ENCODE results near the gene PC. TPM values are rescaled to one million over a fixed set of nuclear protein-coding genes. Genes with fewer than 3 reads are reported as not detected.

PC gene
- total and polyA plus RNA-seq, 2 experiments from 2014 or later, result 18.3 to 21.7 TPM

GRCh38 chr11:66985508-66986177 is 27.5 kb upstream of the PC start (continued):
- TF ChIP-seq CTCF (conservative IDR thresholded peaks at IDR 0.05; ENCODE audit: low read depth in 2 of 2) (no peak), REST (IDR thresholded peaks at IDR 0.05; ENCODE audit: unreplicated experiment) (no peak), CREB1 (CRISPR knock-in tag; IDR thresholded peaks at IDR 0.05; ENCODE audit: low read depth) (no peak), POLR2AphosphoS5 (IDR thresholded peaks at IDR 0.05; ENCODE audit: low read depth) (no peak), ZNF331 (CRISPR knock-in tag; IDR thresholded peaks at IDR 0.05; ENCODE audit: low read depth) (no peak), JUNB (IDR thresholded peaks at IDR 0.05; ENCODE audit: unreplicated experiment) (no peak), ETS1 (IDR thresholded peaks at IDR 0.05) (no peak), EZH2 (IDR thresholded peaks at IDR 0.05; ENCODE audit: low read depth, unreplicated experiment) (no peak), STAT1 (IDR thresholded peaks at IDR 0.05; ENCODE audit: unreplicated experiment) (no peak)

DNA sequence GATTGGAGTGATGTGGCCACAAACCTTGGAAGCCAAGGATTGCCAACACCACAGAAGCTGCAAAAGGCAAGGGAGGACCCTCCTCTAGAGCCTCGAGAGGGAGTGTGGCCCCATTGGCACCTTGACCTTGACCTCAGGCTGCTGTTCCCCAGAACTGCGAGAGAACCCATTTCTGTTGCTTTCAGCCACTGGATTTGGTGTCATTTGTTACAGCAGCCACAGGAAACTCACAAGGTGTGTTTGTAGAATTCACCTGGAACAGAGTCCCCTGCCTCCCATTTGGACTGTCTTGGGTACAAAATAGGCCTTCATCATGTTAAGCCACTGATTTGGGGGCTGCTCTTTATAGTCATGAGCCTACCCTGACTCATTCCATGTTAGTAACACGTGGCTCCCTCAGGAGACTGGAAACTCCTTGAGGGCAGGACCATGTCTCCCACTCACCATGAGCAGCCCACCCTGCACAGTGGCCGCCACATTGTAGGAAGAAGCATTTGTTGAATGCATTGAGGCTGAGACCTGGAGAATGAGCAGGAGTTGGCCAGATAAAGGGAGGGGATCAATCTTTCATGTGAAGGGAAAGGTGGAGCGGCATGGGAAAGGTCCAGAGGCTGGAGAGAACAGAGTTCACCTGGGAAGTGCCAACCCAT is 25.2 kb upstream of the PC start:
- Mint-ChIP-seq H3K9me3 (peaks cover 11% of the 10 kb centered on the region), H3K27me3 (ENCODE audit: insufficient read depth, low read depth, poor library complexity) (peaks cover 15% of the 10 kb centered on the region), H3K27ac (no peak overlapping the region), H3K4me1 (peaks cover 29% of the 10 kb centered on the region), H3K36me3 (ENCODE audit: low read depth) (peaks cover 8% of the 10 kb centered on the region), H3K4me3 (no peak overlapping the region)
- Histone ChIP-seq H3K4me1 (ENCODE audit: insufficient read depth) (peaks cover 10% of the 10 kb centered on the region; the same call in 1 of the 2 replicates), H3K4me2 (no peak overlapping the region), H3F3A (replicated peaks; ENCODE audit: low read depth) (no peaks in the 10 kb centered on the region), H3K36me3 (ENCODE audit: insufficient read depth) (no peaks in the 10 kb centered on the region), H3K27me3 (ENCODE audit: insufficient read depth) (no peaks in the 10 kb centered on the region), H4K20me1 (replicated peaks; ENCODE audit: insufficient read depth) (no peaks in the 10 kb centered on the region), H3K4me3 (no peak overlapping the region), H3K9me2 (ENCODE audit: insufficient read depth) (no peaks in the 10 kb centered on the region), H3K79me2 (replicated peaks; ENCODE audit: insufficient read depth) (no peaks in the 10 kb centered on the region), H2AFZ (no peak overlapping the region), H3K27ac (ENCODE audit: low read depth) (no peak overlapping the region)
- DNase-seq (ENCODE audit: low spot score), result no peak
- ATAC-seq, result no peak
- no peak for TF ChIP-seq ZNF331 (CRISPR knock-in tag; IDR thresholded peaks at IDR 0.05; ENCODE audit: low read depth)
- no peak for TF ChIP-seq REST (IDR thresholded peaks at IDR 0.05; ENCODE audit: unreplicated experiment)
